GM18951 (cell line): Measurements from ENCODE around the gene UGCG.
"Not testable (repeated sequence)": the region's sequence is repeated elsewhere in the genome, so short reads cannot be mapped to it uniquely, and the experiment has no call there.

Source experiments
- POLR2A ChIP-seq: IDR thresholded peaks from 4 replicates; pipeline ENCODE4 v1.6.1; 2011; ENCODE audit warnings: mild to moderate bottlenecking; ENCODE audit not compliant: insufficient read length, insufficient read depth; ENCODE audit errors: extremely low read depth
- in situ Hi-C: fragments of 300-500 bp; cut with MboI; formaldehyde crosslinking; loops from one replicate; pipeline ENCODE4 v1.12.0; 2022; ENCODE audit warnings: low sequenced_read_pairs, mixed read lengths, inconsistent platforms; ENCODE audit not compliant: unreplicated experiment

Gene UGCG

DNA sequence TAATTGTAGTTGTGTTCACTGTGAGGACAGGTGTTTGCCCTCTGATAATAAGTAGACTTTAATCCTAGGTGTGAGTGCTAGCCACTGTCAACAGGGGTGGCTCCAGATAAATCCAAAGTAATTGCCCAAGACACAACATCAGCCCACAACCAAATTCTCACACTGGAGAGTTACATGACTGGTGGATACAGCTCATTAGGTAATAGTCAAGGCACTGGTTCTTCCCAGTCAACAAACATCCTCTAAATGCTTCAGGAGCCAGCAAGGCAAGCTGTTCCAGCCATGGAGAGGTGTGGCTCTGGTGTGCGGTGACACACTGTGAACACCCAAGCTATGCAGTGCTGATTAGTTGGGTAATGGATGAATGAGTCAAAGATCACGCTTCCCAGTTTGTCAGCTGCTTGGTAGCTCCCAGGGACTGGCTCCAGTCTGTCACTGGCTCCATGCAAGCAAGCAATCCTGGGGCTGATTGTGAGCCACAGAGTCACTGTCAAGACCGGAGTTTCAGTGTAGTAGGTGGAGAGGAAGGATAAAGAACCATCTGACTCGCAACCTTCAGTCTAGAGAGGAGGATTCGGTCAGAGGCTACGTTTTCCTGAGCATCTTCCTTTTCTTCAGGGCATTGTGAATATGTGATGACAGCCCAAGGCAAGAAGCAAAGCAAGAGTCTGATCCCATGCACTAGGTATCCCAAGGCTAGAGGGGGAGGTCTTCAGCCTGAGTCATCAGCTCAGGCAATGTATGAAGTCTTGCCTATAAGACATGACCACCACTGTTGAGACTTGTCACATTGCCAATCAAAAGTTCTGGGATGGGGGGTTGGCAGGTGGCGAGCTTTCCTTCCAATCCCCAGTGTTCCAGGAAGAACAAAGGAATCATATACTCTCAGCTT, 63.1 kb downstream of the UGCG start:
- in situ Hi-C loops = no loop called here
- TF ChIP-seq POLR2A = no peak

DNA sequence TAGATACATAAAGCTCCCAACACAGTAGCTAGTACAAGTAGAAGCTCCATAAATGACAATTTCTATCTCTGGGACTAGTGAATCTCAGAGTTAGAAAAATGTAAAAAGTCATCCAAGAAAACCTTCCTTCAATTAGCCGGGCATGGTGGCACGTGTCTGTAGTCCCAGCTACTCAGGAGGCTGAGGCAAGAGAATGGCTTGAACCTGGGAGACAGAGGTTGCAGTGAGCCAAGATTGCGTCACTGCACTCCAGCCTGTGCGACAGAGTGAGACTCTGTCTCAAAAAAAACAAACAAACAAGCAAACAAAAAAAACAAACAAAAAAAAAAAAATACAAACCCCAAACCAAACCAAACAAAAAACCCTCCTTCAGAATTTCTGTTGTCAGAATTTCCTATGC, 63.9 kb downstream of the UGCG start:
- in situ Hi-C loops = not testable (repeated sequence)

DNA sequence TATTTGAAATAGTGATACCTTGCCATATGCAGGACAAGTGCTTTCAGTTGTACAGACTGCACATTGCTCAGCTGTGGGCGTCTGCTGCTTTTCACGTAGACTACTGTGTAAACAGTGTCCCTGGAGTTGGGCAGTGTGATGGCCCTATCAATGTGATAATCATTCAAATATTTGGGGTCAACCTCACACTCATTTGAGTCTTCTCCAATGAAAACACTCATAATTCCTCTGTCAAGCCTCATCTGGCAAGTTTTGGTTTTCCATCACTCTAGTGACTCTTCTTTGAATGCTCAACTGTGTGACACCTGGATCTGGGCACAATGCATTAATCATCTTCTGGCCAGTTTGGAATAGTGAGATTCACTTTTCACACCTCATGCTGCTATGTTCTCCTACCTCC, 64.4 kb downstream of the UGCG start:
- TF ChIP-seq POLR2A = no peak
- in situ Hi-C loops = no loop called here

DNA sequence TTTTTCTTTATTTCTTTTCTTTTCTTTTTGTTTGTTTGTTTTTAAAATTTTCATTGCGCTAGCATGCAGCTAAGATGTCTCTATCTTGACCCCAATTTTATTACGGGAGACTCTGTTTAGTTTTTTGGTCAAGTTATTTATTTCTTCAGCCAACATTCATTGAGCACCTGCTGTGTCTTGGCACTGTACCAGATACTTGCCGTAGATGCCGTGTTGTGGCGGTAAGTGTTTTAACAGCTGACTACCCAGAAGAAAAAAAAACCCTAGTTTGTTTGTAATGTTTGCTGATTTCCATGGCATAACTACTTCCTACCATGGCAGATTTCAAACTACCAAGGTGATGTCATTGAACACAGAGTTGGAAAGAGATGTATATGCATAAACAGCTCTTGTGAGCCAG, 65.0 kb downstream of the UGCG start:
- in situ Hi-C loops = no loop called here
- TF ChIP-seq POLR2A = no peak

DNA sequence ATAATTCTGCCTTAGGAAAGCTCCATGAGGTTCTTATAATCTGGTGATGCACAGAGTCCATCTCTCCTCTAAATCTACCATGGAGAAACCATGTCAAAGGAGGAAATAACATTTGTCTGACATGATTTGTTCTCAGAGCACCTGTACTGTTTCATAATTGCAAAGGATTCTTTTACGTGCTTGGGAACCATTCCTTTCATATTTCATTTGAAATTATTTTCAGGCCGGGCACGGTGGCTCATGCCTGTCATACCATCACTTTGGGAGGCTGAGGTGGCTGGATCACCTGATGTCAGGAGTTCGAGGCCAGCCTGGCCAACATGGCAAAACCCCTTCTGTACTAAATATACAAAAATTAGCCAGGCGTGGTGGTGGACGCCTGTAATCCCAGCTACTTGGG, 65.4 kb downstream of the UGCG start:
- no peak for TF ChIP-seq POLR2A
- in situ Hi-C loops = no loop called here

DNA sequence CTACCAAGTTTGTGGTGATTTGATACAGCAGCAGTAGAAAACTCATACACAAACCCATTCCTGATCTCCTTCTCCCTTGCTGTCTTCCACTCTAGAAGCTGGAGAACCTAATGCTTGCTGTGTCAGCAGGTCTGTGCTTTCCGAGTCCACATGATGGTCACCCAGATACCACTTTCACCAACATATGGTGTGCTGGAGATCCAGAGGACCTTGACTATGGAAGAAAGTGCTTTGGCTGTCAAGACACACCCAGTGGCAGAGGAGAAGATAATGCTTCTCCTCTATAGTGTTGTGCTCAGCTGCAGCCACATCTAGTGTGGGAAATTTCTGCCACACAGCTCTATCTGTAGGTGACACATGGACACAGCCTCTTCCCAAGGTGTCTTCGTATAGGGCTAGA, 67.4 kb downstream of the UGCG start:
- TF ChIP-seq POLR2A = no peak
- in situ Hi-C loops = no loop called here

DNA sequence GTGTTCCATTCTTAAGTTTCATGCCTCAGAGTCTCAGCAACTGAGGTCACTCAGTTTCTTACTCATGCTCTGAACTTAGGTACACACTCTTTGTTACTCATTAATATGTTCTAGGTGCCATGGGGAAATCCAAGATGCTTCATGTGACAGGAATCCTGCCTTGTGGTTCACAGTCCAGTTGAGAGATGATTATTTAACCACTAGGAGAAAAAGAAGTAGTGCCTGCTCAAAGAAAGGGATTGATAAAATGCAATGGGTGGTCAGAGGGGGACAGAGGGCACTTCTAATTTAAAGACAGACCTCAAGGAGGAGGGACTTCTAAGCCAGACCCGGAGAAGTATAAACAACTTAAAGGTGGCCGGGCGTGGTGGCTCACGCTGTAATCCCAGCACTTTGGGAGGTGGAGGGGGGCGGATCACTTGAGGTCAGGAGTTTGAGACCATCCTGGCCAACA, 69.0 kb downstream of the UGCG start:
- in situ Hi-C loops = no loop called here
- no peak for TF ChIP-seq POLR2A

DNA sequence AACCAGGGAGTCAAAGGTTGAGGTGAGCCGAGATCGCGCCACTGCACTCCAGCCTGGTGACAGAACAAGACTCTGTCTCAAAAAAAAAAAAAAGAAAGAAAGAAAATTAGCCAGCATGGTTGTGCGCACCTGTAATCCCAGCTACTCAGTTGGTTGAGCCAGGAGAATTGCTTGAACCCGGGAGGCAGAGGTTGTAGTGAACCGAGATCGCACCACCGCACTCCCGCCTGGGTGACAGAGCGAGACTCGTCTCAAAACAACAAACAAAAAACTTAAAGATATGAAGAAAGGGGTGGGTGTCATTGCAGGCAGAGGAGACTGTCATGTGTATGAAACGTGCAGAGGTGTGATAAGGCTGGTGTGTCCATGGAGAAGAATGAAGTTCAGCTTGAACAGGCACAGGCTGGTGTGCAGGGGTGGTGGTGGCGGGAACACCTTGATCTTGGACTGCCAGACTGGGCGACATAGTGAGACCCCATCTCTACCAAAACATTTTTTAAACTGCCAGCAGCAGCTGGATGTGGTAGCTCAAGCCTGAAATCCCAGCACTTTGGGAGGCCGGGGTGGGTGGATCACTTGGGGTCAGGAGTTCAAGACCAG, 69.6 kb downstream of the UGCG start:
- no peak for TF ChIP-seq POLR2A
- in situ Hi-C loops = no loop called here

DNA sequence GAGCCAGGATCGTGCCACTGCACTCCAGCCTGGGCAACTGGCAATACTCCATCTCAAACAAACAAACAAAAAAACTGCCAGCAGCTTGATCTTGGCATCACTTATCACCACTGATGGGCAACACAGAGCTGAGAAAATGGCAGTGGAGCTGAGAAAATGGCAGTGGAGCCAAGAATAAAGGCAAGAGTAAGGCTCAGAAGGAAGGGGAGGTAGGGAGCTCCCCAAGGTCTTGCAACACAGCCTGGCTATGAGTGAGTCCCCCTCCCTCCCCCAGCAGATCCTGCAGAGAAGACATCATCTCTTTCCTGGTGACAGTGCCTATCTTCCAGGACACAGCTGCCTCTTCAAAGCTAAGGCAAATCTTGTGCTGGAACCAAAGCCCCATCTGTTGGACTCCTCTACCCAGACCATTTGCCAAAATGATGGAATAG, 70.3 kb downstream of the UGCG start:
- in situ Hi-C loops = no loop called here
- no peak for TF ChIP-seq POLR2A

DNA sequence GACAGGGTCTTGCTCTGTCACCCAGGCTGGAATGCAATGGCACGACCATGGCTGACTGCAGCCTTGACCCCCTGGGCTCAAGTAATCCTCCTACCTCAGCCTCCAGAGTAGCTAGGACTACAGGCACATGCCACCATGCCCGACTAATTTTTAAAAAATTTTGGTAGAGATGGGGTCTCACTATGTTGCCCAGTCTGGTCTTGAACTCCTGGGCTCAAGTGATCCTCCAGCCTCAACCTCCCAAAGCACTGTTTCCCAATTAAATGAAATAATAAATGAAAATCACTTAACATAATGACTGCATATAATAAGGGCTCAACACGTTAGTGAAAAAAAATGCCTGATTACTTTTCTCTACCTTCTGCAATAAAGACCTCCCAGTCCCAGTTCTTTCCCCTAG, 71.0 kb downstream of the UGCG start:
- TF ChIP-seq POLR2A = no peak
- in situ Hi-C loops = no loop called here

DNA sequence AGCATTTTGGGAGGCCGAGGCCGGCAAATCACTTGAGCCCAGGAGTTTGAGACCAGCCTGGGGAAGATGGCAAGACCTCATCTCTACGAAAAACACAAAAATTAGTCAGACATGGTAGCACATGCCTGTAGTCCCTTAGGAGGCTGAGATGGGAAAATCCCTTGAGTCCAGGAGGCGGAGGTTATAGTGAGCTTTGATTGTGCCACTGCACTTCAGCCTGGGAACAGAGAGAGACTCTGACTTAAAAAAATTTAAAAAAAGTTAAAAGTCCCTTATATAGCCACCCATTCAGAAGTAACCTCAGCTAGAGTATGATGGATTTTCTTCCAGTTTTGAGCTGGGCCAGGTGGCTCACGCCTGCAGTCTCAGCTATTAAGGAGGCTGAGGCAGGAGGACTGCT, 72.4 kb downstream of the UGCG start:
- in situ Hi-C loops = no loop called here
- no peak for TF ChIP-seq POLR2A

DNA sequence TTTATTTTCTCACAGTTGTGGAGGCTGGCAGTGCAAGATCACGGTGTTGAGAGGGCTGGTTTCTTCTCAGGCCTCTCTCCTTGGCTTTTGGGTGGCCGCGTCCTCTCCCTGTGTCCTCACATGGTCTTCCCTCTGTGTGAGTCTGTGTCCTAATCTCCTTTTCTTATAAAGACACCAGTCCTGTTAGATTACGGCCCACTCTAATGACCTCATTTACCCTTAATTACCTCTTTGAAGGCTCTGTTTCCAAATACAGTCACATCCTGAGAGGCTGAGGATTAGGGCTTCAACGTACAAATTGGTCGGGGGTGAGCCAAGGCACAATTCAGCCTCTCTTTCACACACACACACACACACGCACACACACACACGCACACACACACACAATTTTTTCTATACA, 73.0 kb downstream of the UGCG start:
- in situ Hi-C loops = no loop called here
- TF ChIP-seq POLR2A = no peak

DNA sequence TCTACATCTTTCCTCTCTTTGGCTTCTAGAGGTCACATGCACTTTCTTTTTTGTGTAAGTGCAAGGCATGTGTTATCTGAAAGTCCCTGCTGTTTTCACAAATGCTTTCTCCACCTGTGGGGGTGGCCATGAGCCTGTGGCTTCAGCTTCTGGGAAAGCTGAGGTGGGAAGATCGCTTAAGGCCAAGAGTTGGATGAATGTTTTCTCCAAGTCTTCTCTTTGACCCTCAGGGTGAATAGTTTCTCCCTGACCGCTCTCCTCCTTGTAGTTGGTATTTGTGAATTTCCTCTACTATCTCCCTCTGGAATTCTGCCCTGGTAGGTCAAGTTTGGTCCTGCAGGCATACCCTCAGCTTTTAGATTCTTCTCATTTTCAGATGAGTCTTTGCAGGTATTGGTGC, 74.2 kb downstream of the UGCG start:
- no peak for TF ChIP-seq POLR2A
- in situ Hi-C loops = no loop called here

DNA sequence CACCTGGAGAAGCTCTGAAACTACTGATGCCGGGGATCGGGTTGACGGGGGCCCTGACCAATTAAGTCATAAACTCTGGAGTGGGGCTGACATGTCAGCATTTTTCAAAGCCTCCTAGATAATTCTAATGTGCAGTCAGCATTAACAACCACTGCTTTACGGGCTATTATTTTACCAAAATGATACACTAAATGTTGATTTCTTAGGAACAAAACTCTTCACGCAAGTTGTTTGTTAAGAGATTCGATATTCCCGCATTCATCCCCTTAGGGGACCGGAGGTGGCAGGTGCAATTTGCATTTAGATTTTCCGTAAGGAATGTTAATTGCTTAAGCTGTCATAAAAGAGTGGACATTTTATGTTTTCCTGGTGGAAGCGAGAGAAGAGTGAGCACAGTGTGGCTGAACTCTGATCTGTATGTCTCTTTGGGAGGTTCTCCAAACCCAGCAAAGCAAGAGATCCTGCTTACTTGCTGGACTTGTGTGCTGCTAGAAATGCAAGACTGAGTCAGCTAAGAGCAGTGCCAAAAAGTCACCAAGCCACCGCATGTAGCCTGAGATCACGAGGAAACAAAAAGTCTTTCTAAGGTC, 77.6 kb downstream of the UGCG start:
- no peak for TF ChIP-seq POLR2A
- in situ Hi-C loops = no loop called here
